Esophagus squamous epithelium (tissue), 5 donors: Measurements from ENCODE around the gene TEX48. TPM values are rescaled to one million over a fixed set of nuclear protein-coding genes. Genes with fewer than 3 reads are reported as not detected.

ENCODE experiments used
- DNase-seq: peaks from one replicate; lab custom pipeline; 2025; lab: John Stamatoyannopoulos, UW
- H3K27ac ChIP-seq, 4 donors: fragments of 200-600 bp; sonication (generic); one replicate each; pipeline ENCODE4 v1.5.1; 2016 to 2019; ENCODE audit warnings: mild to moderate bottlenecking in 1 of 4
- H3K27me3 ChIP-seq, 4 donors: fragments of 200-600 bp; sonication (generic); 1 replicate in 3 of 4; 2 replicates in 1 of 4; pipeline versions ENCODE4 v1.5.1 to v1.6.0; 2017 to 2021; ENCODE audit warnings: antibody characterized with exemption in 1 of 4
- H3K36me3 ChIP-seq, 3 donors: fragments of 200-600 bp; sonication (generic); one replicate each; pipeline ENCODE4 v1.5.1; 2016 to 2019
- H3K4me1 ChIP-seq, 3 donors: fragments of 200-600 bp; sonication (generic); one replicate each; pipeline ENCODE4 v1.5.1; 2017 to 2019
- H3K4me3 ChIP-seq, 4 donors: fragments of 200-600 bp; sonication (generic); 1 replicate in 3 of 4; 2 replicates in 1 of 4; pipeline ENCODE4 v1.5.1; 2016 to 2019; ENCODE audit warnings: mild to moderate bottlenecking in 2 of 4, moderate library complexity in 1 of 4
- H3K9me3 ChIP-seq, 3 donors: fragments of 200-600 bp; sonication (generic); one replicate each; pipeline ENCODE4 v1.5.1; 2016 to 2019
- POLR2A ChIP-seq, 4 donors: fragments of 450-650 bp; IDR thresholded peaks; one replicate each; pipeline ENCODE4 v1.6.1; 2017; ENCODE audit warnings: antibody characterized with exemption in 4 of 4, mild to moderate bottlenecking in 4 of 4, moderate library complexity in 3 of 4
- WGBS, 2 donors: methylation state at CpG; one replicate each; pipeline ENCODE4 v1.1.5; 2018; 5-methylcytosine and 5-hydroxymethylcytosine counted together
- intact Hi-C: fragments of 100-400 bp; cut with DNase I; formaldehyde crosslinking; loops from one replicate; pipeline ENCODE4 v1.15.0; 2022
- total RNA-seq, 4 donors: library from RNA; depleted of rRNA; stranded (reverse); fragments of >200 nt; gene quantifications; one replicate each; pipeline ENCODE4 v1.1.0, GENCODE V29; 2016
- TF ChIP-seq, protein P1 (sequence below), 6 experiments: fragments of 450-650 bp in 4 of 6; fragments of 200-600 bp in 2 of 6; sonication (generic) in 2 of 6; IDR thresholded peaks; one replicate each; pipeline ENCODE4 v1.5.1; 2016 to 2019; ENCODE audit warnings: antibody characterized with exemption in 6 of 6, mild to moderate bottlenecking in 4 of 6, moderate library complexity in 4 of 6
- donor health status: DM: yes; HTN: yes; CAD: no.

Gene TEX48
- total RNA-seq, 4 donors from 2014 or later = not detected

- intact Hi-C loops = loop anchor here (5.0 kb wide), 2 partner anchors 166 to 246 kb away; no protein-coding TSS in a partner anchor
- WGBS, 2 donors = 38 to 42% methylated on average over 5 to 6 of the region's 6 CpGs
- H3K36me3 ChIP-seq = peaks cover 0 to under 1% (median 0%) of the 10 kb centered on the region in 3 donors
- no peaks in the 10 kb centered on the region for H3K27me3 ChIP-seq
- no peak for TF ChIP-seq POLR2A (IDR thresholded peaks at IDR 0.05)
- TF ChIP-seq, protein P1, sequence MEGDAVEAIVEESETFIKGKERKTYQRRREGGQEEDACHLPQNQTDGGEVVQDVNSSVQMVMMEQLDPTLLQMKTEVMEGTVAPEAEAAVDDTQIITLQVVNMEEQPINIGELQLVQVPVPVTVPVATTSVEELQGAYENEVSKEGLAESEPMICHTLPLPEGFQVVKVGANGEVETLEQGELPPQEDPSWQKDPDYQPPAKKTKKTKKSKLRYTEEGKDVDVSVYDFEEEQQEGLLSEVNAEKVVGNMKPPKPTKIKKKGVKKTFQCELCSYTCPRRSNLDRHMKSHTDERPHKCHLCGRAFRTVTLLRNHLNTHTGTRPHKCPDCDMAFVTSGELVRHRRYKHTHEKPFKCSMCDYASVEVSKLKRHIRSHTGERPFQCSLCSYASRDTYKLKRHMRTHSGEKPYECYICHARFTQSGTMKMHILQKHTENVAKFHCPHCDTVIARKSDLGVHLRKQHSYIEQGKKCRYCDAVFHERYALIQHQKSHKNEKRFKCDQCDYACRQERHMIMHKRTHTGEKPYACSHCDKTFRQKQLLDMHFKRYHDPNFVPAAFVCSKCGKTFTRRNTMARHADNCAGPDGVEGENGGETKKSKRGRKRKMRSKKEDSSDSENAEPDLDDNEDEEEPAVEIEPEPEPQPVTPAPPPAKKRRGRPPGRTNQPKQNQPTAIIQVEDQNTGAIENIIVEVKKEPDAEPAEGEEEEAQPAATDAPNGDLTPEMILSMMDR (IDR thresholded peaks at IDR 0.05) = peak; percentile 82 to 95 (median 90)
- H3K9me3 ChIP-seq = no peaks in the 10 kb centered on the region
- H3K4me3 ChIP-seq = no peak overlapping the region
- DNase-seq = no peak
- H3K27ac ChIP-seq = no peak overlapping the region
- H3K4me1 ChIP-seq = peaks cover 0 to 12% (median 0%) of the 10 kb centered on the region in 3 donors
These were observed 28.3 kb downstream of the TEX48 start for GRCh38 chr9:114653556-114654159.

DNA sequence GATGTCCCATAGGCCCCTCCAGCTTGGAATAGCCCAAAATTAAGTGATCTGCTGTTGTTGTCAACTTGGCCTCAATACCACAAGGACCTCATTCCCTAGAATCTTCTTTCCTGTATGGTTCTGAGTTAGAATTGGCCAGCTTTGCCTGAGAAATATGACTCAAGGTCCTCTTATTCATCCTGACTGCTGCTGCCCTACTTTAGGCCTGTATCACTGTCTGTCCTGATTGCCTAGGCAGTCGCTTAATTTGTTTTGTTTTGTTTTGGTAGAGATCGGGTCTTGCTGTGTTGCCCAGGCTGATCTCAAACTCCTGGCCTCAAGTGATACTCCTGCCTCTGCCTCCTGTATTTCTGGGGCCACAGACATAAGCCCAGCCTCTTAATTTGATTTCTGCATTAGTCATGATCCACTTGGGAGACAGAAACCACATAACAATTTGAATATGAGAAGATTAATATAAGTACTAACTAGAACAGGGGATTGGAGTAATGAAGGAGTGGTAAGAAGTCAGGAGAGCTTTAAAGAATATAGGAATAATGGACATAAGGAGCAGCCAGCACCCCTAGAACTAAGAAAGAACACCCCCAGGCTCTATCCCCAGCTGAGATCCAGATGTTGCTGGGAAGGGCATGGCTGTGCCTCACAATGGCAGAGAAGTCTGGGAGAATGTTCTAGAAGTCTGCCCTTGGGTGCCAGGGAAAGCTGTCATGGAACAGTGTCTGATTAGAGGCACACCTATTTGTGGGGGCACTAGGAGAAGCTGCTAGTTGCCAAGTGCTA lies 29.0 kb downstream of the TEX48 start:
- Histone ChIP-seq H3K4me3 (no peak overlapping the region), H3K9me3 (no peaks in the 10 kb centered on the region), H3K36me3 (peaks cover 0 to 8% (median 0%) of the 10 kb centered on the region in 3 donors), H3K27ac (no peak overlapping the region), H3K4me1 (peaks cover 0 to 12% (median 0%) of the 10 kb centered on the region in 3 donors), H3K27me3 (no peaks in the 10 kb centered on the region)
- TF ChIP-seq, protein P1 (IDR thresholded peaks at IDR 0.05) = no peak
- TF ChIP-seq POLR2A (IDR thresholded peaks at IDR 0.05) = no peak
- WGBS, 2 donors = 52 to 68% methylated on average over 2 of the region's 2 CpGs
- no peak for DNase-seq
- intact Hi-C loops = loop anchor here (5.0 kb wide), 2 partner anchors 166 to 246 kb away; no protein-coding TSS in a partner anchor

DNA sequence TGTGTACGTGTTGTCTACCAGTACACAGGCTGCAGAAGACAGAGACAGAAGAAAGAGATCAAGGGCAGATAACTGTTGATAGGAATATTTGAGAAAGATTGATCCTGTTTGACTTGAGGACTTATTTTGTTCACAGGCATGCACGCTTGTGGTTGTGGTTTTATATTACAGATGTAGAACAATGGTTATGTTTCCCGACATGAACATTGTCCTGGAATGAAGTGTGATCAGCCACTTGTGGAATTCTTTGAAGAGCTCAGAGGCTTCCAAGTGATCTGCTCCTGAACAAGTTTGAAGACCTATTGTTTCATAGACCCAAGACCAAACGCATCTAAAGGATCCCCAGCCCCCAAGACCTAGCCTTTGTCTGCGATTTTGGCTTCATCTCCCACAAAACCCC lies 38.1 kb downstream of the TEX48 start:
- DNase-seq = no peak
- Histone ChIP-seq H3K27me3 (no peaks in the 10 kb centered on the region), H3K4me1 (no peaks in the 10 kb centered on the region), H3K9me3 (no peaks in the 10 kb centered on the region), H3K36me3 (peaks cover 0 to 95% (median 5%) of the 10 kb centered on the region in 3 donors), H3K27ac (no peak overlapping the region), H3K4me3 (no peak overlapping the region)
- intact Hi-C loops = no loop called here
- 86 to 92% methylated on average over 5 of the region's 5 CpGs for WGBS, 2 donors
- TF ChIP-seq, protein P1 (IDR thresholded peaks at IDR 0.05) = no peak
- no peak for TF ChIP-seq POLR2A (IDR thresholded peaks at IDR 0.05)

- intact Hi-C loops = no loop called here
- WGBS, 2 donors = 62 to 77% methylated on average over 3 of the region's 8 CpGs
- no peak for TF ChIP-seq POLR2A (IDR thresholded peaks at IDR 0.05)
- TF ChIP-seq, protein P1 (IDR thresholded peaks at IDR 0.05) = no peak
- DNase-seq = no peak
- Histone ChIP-seq H3K27me3 (no peaks in the 10 kb centered on the region), H3K27ac (no peak overlapping the region), H3K36me3 (peaks cover 0 to 97% (median 5%) of the 10 kb centered on the region in 3 donors), H3K9me3 (no peaks in the 10 kb centered on the region), H3K4me3 (no peak overlapping the region), H3K4me1 (no peaks in the 10 kb centered on the region)
These were observed 39.0 kb downstream of the TEX48 start for GRCh38 chr9:114643001-114643400.

GRCh38 chr9:114641967-114642366 lies 40.0 kb downstream of the TEX48 start:
- WGBS, 2 donors = 67 to 71% methylated on average over 1 of the region's 1 CpG

More at GRCh38 chr9:114641967-114642366, 40.0 kb downstream of the TEX48 start:
- Histone ChIP-seq H3K4me3 (no peak overlapping the region), H3K27ac (no peak overlapping the region), H3K4me1 (no peaks in the 10 kb centered on the region), H3K9me3 (no peaks in the 10 kb centered on the region), H3K36me3 (peaks cover 0 to 99% (median 5%) of the 10 kb centered on the region in 3 donors), H3K27me3 (no peaks in the 10 kb centered on the region)
- DNase-seq = no peak
- intact Hi-C loops = no loop called here
- TF ChIP-seq, protein P1 (IDR thresholded peaks at IDR 0.05) = no peak
- TF ChIP-seq POLR2A (IDR thresholded peaks at IDR 0.05) = no peak
